Tibial nerve (tissue), 4 donors: Measurements from ENCODE around the gene SNX9. TPM values are rescaled to one million over a fixed set of nuclear protein-coding genes. Genes with fewer than 3 reads are reported as not detected.
"Not testable (repeated sequence)": the region's sequence is repeated elsewhere in the genome, so short reads cannot be mapped to it uniquely, and the experiment has no call there.

Experiments used
- DNase-seq, 2 donors: peaks; one replicate each; pipeline ENCODE4 v3.0.0-alpha.2; 2019; ENCODE audit warnings: low spot score in 2 of 2
- H3K27ac ChIP-seq, 4 donors: fragments of 200-600 bp; sonication (generic) in 3 of 4; one replicate each; pipeline ENCODE4 v1.5.1; 2017 to 2019; ENCODE audit warnings: mild to moderate bottlenecking in 1 of 4
- H3K27me3 ChIP-seq, 2 donors: fragments of 200-600 bp; sonication (generic) in 1 of 2; one replicate each; pipeline versions ENCODE4 v1.5.1 to v1.6.0; 2017 to 2019
- H3K36me3 ChIP-seq, 3 donors: fragments of 200-600 bp; sonication (generic); one replicate each; pipeline ENCODE4 v1.5.1; 2018 to 2019
- H3K4me1 ChIP-seq, 4 donors: fragments of 200-600 bp; sonication (generic) in 3 of 4; one replicate each; pipeline ENCODE4 v1.5.1; 2017 to 2019
- H3K4me3 ChIP-seq, 4 donors: fragments of 200-600 bp; sonication (generic) in 3 of 4; one replicate each; pipeline ENCODE4 v1.5.1; 2017 to 2019; ENCODE audit warnings: mild to moderate bottlenecking in 1 of 4, moderate library complexity in 1 of 4
- H3K9me3 ChIP-seq, 4 donors: fragments of 200-600 bp; sonication (generic) in 3 of 4; one replicate each; pipeline ENCODE4 v1.5.1; 2017 to 2019
- CTCF ChIP-seq, 5 experiments: fragments of 200-600 bp in 3 of 5; fragments of 450-650 bp in 2 of 5; sonication (generic) in 3 of 5; IDR thresholded peaks; one replicate each; pipeline ENCODE4 v1.5.1; 2016 to 2019; ENCODE audit warnings: antibody characterized with exemption in 5 of 5, mild to moderate bottlenecking in 3 of 5, moderate library complexity in 2 of 5
- EP300 ChIP-seq, 2 donors: sonication (generic); formaldehyde crosslinking; IDR thresholded peaks; one replicate each; pipeline ENCODE4 v1.6.1; 2017; ENCODE audit warnings: antibody characterized with exemption in 2 of 2, mild to moderate bottlenecking in 1 of 2
- POLR2A ChIP-seq, 2 donors: fragments of 450-650 bp; IDR thresholded peaks; one replicate each; pipeline ENCODE4 v1.6.1; 2017; ENCODE audit warnings: antibody characterized with exemption in 2 of 2, mild to moderate bottlenecking in 2 of 2, moderate library complexity in 2 of 2
- WGBS, 2 donors: methylation state at CpG; one replicate each; pipeline ENCODE4 v1.1.5; 2018; 5-methylcytosine and 5-hydroxymethylcytosine counted together
- total RNA-seq, 4 donors: library from RNA; depleted of rRNA; stranded (reverse); fragments of >200 nt; gene quantifications; one replicate each; pipeline ENCODE4 v1.1.0, GENCODE V29; 2016

Gene SNX9
- total RNA-seq, 4 donors from 2014 or later = 61.2 to 69.2 (median 63.9) TPM

- no peak for DNase-seq
- no peaks in the 10 kb centered on the region for H3K27me3 ChIP-seq
- peak overlapping the region in 1 of 4 donors; percentile 1 for H3K27ac ChIP-seq
- peaks cover 0 to 25% (median 0%) of the 10 kb centered on the region in 4 donors for H3K4me1 ChIP-seq
- no peaks in the 10 kb centered on the region for H3K9me3 ChIP-seq
- TF ChIP-seq CTCF (IDR thresholded peaks at IDR 0.05) = no peak
- no peak for TF ChIP-seq POLR2A (IDR thresholded peaks at IDR 0.05)
- TF ChIP-seq EP300 (IDR thresholded peaks at IDR 0.05) = no peak
- peaks cover 0 to 34% (median 7%) of the 10 kb centered on the region in 3 donors for H3K36me3 ChIP-seq
- WGBS, 2 donors = 63 to 65% methylated on average over 4 of the region's 4 CpGs
- no peak overlapping the region for H3K4me3 ChIP-seq
These were observed 73.9 kb downstream of the SNX9 start for GRCh38 chr6:157896932-157897331.

GRCh38 chr6:157898169-157898568 lies 75.1 kb downstream of the SNX9 start:
- TF ChIP-seq EP300 (IDR thresholded peaks at IDR 0.05) (no peak), POLR2A (IDR thresholded peaks at IDR 0.05) (no peak), CTCF (IDR thresholded peaks at IDR 0.05) (no peak)
- no peak for DNase-seq
- Histone ChIP-seq H3K27ac (no peak overlapping the region), H3K4me1 (peaks cover 0 to 25% (median 0%) of the 10 kb centered on the region in 4 donors), H3K4me3 (no peak overlapping the region), H3K9me3 (no peaks in the 10 kb centered on the region), H3K27me3 (no peaks in the 10 kb centered on the region), H3K36me3 (peaks cover 0 to 47% (median 7%) of the 10 kb centered on the region in 3 donors)
- 70% methylated on average over 7 of the region's 7 CpGs for WGBS, 2 donors

- Histone ChIP-seq H3K27me3 (no peaks in the 10 kb centered on the region), H3K4me1 (peaks cover 0 to 25% (median 0%) of the 10 kb centered on the region in 4 donors), H3K4me3 (no peak overlapping the region), H3K27ac (no peak overlapping the region), H3K36me3 (peaks cover 0 to 51% (median 7%) of the 10 kb centered on the region in 3 donors), H3K9me3 (no peaks in the 10 kb centered on the region)
- no peak for TF ChIP-seq CTCF (IDR thresholded peaks at IDR 0.05)
- TF ChIP-seq POLR2A (IDR thresholded peaks at IDR 0.05) = no peak
- no peak for TF ChIP-seq EP300 (IDR thresholded peaks at IDR 0.05)
- no peak for DNase-seq
- WGBS, 2 donors = 46 to 88% methylated on average over 3 of the region's 3 CpGs
These were observed 75.6 kb downstream of the SNX9 start for GRCh38 chr6:157898640-157899039.

- Histone ChIP-seq H3K36me3 (peaks cover 0 to 65% (median 7%) of the 10 kb centered on the region in 3 donors), H3K4me1 (peaks cover 0 to 26% (median 0%) of the 10 kb centered on the region in 4 donors)
- H3K4me3 ChIP-seq, DNase-seq, H3K27me3 ChIP-seq, H3K9me3 ChIP-seq, H3K27ac ChIP-seq: not testable (repeated sequence)
- 65 to 84% methylated on average over 11 of the region's 11 CpGs for WGBS, 2 donors
These were observed 77.2 kb downstream of the SNX9 start for GRCh38 chr6:157900262-157900661.

GRCh38 chr6:157900751-157901150 lies 77.7 kb downstream of the SNX9 start:
- H3K9me3 ChIP-seq, DNase-seq, H3K27me3 ChIP-seq, H3K27ac ChIP-seq, H3K4me3 ChIP-seq: not testable (repeated sequence)
- Histone ChIP-seq H3K36me3 (peaks cover 0 to 70% (median 7%) of the 10 kb centered on the region in 3 donors), H3K4me1 (peaks cover 0 to 27% (median 0%) of the 10 kb centered on the region in 4 donors)
- 67 to 76% methylated on average over 4 of the region's 4 CpGs for WGBS, 2 donors

- no peak for DNase-seq
- H3K27ac ChIP-seq = no peak overlapping the region
- TF ChIP-seq EP300 (IDR thresholded peaks at IDR 0.05) = no peak
- no peak for TF ChIP-seq CTCF (IDR thresholded peaks at IDR 0.05)
- TF ChIP-seq POLR2A (IDR thresholded peaks at IDR 0.05) = no peak
- WGBS, 2 donors = 67 to 69% methylated on average over 4 of the region's 4 CpGs
- no peak overlapping the region for H3K4me3 ChIP-seq
- H3K9me3 ChIP-seq = peaks cover 0 to 5% (median 0%) of the 10 kb centered on the region in 4 donors
- peaks cover 0 to 60% (median 0%) of the 10 kb centered on the region in 3 donors for H3K36me3 ChIP-seq
- peaks cover 0 to 18% (median 0%) of the 10 kb centered on the region in 4 donors for H3K4me1 ChIP-seq
- H3K27me3 ChIP-seq = no peaks in the 10 kb centered on the region
These were observed 82.0 kb downstream of the SNX9 start for GRCh38 chr6:157904999-157905398.
